Liver (tissue), 9 donors: ENCODE measurements around the gene TAF4. TPM values are rescaled to one million over a fixed set of nuclear protein-coding genes. Genes with fewer than 3 reads are reported as not detected.

ENCODE experiments used
- DNase-seq: peaks from one replicate; pipeline ENCODE4 v3.0.0-alpha.2; 2017; ENCODE audit warnings: low spot score
- H3K27ac ChIP-seq, 2 donors: one replicate each; pipeline ENCODE4 v1.7.0; 2013; ENCODE audit warnings: inconsistent platforms in 2 of 2, low read length in 2 of 2, control low read depth in 1 of 2, low read depth in 1 of 2, mild to moderate bottlenecking in 1 of 2
- H3K27me3 ChIP-seq, 4 donors: one replicate each; pipeline versions ENCODE4 v1.6.1 to v1.7.0; 2013; ENCODE audit warnings: low read length in 3 of 4, inconsistent platforms in 1 of 4, mild to moderate bottlenecking in 1 of 4, moderate library complexity in 1 of 4; ENCODE audit not compliant: control insufficient read depth in 4 of 4, insufficient read depth in 4 of 4
- H3K36me3 ChIP-seq, 4 donors: one replicate each; pipeline versions ENCODE4 v1.6.1 to v1.7.0; 2013; ENCODE audit warnings: low read length in 3 of 4, mild to moderate bottlenecking in 3 of 4, low read depth in 1 of 4, moderate library complexity in 1 of 4; ENCODE audit not compliant: control insufficient read depth in 4 of 4, insufficient read depth in 3 of 4
- H3K4me1 ChIP-seq, 4 donors: one replicate each; pipeline versions ENCODE4 v1.6.1 to v1.7.0; 2013; ENCODE audit warnings: low read length in 3 of 4, mild to moderate bottlenecking in 3 of 4, moderate library complexity in 1 of 4; ENCODE audit not compliant: control insufficient read depth in 4 of 4, insufficient read depth in 4 of 4
- H3K4me3 ChIP-seq, 3 donors: one replicate each; pipeline versions ENCODE4 v1.6.1 to v1.7.0; 2013; ENCODE audit warnings: low read length in 3 of 3, control low read depth in 1 of 3, low read depth in 1 of 3, mild to moderate bottlenecking in 1 of 3
- H3K9ac ChIP-seq, 2 donors: one replicate each; pipeline ENCODE4 v1.7.0; 2013; ENCODE audit warnings: low read length in 2 of 2, mild to moderate bottlenecking in 2 of 2, moderate library complexity in 2 of 2, control low read depth in 1 of 2, low read depth in 1 of 2
- H3K9me3 ChIP-seq, 4 donors: one replicate each; pipeline versions ENCODE4 v1.6.1 to v1.7.0; 2013; ENCODE audit warnings: low read length in 3 of 4; ENCODE audit not compliant: control insufficient read depth in 4 of 4
- EGR1 ChIP-seq, 2 donors: IDR thresholded peaks; 2 replicates each; pipeline ENCODE4 v1.6.1; 2016 to 2018; ENCODE audit warnings: antibody characterized with exemption in 2 of 2, low read depth in 2 of 2
- FOXA1 ChIP-seq: IDR thresholded peaks from 2 replicates; pipeline ENCODE4 v1.6.1; 2016; ENCODE audit warnings: antibody characterized with exemption
- FOXA2 ChIP-seq: IDR thresholded peaks from 2 replicates; pipeline ENCODE4 v1.6.1; 2016; ENCODE audit warnings: antibody characterized with exemption
- GABPA ChIP-seq, 2 donors: IDR thresholded peaks in 1 of 2; conservative IDR thresholded peaks in 1 of 2; 2 replicates each; pipeline ENCODE4 v1.6.1; 2016; ENCODE audit warnings: antibody characterized with exemption in 2 of 2, mild to moderate bottlenecking in 1 of 2, moderate library complexity in 1 of 2
- HNF4G ChIP-seq: IDR thresholded peaks from 2 replicates; pipeline ENCODE4 v1.6.1; 2016; ENCODE audit warnings: antibody characterized with exemption
- NR2F2 ChIP-seq: IDR thresholded peaks from 2 replicates; pipeline ENCODE4 v1.6.1; 2016; ENCODE audit warnings: antibody characterized with exemption
- REST ChIP-seq: IDR thresholded peaks from 2 replicates; pipeline ENCODE4 v1.6.1; 2016; ENCODE audit warnings: antibody characterized with exemption, mild to moderate bottlenecking
- RXRA ChIP-seq, 2 donors: IDR thresholded peaks; 2 replicates each; pipeline ENCODE4 v1.6.1; 2017 to 2018; ENCODE audit warnings: antibody characterized with exemption in 2 of 2, mild to moderate bottlenecking in 1 of 2
- SP1 ChIP-seq: IDR thresholded peaks from 2 replicates; pipeline ENCODE4 v1.6.1; 2018; ENCODE audit warnings: antibody characterized with exemption, mild to moderate bottlenecking
- TAF1 ChIP-seq: conservative IDR thresholded peaks from 2 replicates; pipeline ENCODE4 v1.6.1; 2016; ENCODE audit warnings: antibody characterized with exemption, mild to moderate bottlenecking
- YY1 ChIP-seq: IDR thresholded peaks from 2 replicates; pipeline ENCODE4 v1.6.1; 2016; ENCODE audit warnings: antibody characterized with exemption, mild to moderate bottlenecking
- ZBTB33 ChIP-seq: IDR thresholded peaks from 2 replicates; pipeline ENCODE4 v1.6.1; 2016; ENCODE audit warnings: antibody characterized with exemption
- WGBS: extraction: QIAGEN DNeasy Blood & Tissue Kit; methylation state at CpG from one replicate; pipeline ENCODE4 v1.1.7; 2013; 5-methylcytosine and 5-hydroxymethylcytosine counted together
- polyA plus RNA-seq, 2 donors: library from polyadenylated mRNA; stranded (reverse) in 1 of 2; unstranded in 1 of 2; fragments of 200-250 nt in 1 of 2; fragments of >200 nt in 1 of 2; fragmentation: Nextera tagmentation in 1 of 2; extraction: Ambion mirVana in 1 of 2; gene quantifications; one replicate each; pipeline versions ENCODE4 v1.2.1 to v1.2.3, GENCODE V29; 2013 to 2015
- total RNA-seq, 2 donors: library from RNA; depleted of rRNA; stranded (reverse); fragments of >200 nt; gene quantifications; one replicate each; pipeline ENCODE4 v1.2.3, GENCODE V29; 2014
- TF ChIP-seq, protein P1 (sequence below): IDR thresholded peaks from 2 replicates; pipeline ENCODE4 v1.6.1; 2016; ENCODE audit warnings: antibody characterized with exemption
- TF ChIP-seq, protein P2 (sequence below): IDR thresholded peaks from 2 replicates; pipeline ENCODE4 v1.6.1; 2016; ENCODE audit warnings: antibody characterized with exemption
- TF ChIP-seq, protein P3 (sequence below): fragments of 150-350 bp; IDR thresholded peaks from 2 replicates; pipeline ENCODE4 v1.5.1; 2017; ENCODE audit warnings: improper control_type of control experiment, low read depth, low read length; ENCODE audit not compliant: missing input control
- donor health status: healthy.
- donor health status: healthy.
- donor health status: healthy.
- donor health status: healthy.
- donor health status: healthy.

TAF4 gene
- total and polyA plus RNA-seq, 4 donors = 2.0 to 11.8 (median 5.6) TPM

DNA sequence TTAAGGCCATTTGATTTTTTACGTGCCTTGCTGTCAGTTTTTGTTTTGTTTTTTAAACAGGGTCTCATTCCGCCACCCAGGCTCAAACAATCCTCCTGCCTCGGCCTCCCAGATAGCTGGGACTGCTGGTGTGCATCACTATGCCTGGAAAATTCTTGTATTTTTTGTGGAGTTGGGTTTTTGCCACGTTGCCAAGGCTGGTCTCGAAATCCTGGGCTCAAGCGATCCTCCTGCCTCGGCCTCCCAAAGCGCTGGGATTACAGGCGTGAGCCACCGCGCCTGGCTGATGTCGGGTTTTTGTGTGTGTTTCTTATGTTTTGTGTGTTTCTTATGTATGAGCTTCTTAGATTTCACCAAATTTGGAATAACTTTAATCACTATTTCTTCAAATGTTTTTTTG, 104.8 kb downstream of the TAF4 start:
- H3K4me3 ChIP-seq = no peak overlapping the region
- H3K9me3 ChIP-seq = no peaks in the 10 kb centered on the region
- no peak overlapping the region for H3K9ac ChIP-seq
- DNase-seq = no peak
- TF ChIP-seq RXRA (IDR thresholded peaks at IDR 0.05) = no peak
- TF ChIP-seq, protein P1, sequence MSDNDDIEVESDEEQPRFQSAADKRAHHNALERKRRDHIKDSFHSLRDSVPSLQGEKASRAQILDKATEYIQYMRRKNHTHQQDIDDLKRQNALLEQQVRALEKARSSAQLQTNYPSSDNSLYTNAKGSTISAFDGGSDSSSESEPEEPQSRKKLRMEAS = no peak
- TF ChIP-seq EGR1 (IDR thresholded peaks at IDR 0.05; ENCODE audit: low read depth in 2 of 2) = no peak
- no peak for TF ChIP-seq GABPA (IDR thresholded peaks at IDR 0.05 in 1 of 2, conservative IDR thresholded peaks at IDR 0.05 in 1 of 2)
- no peak for TF ChIP-seq FOXA2
- TF ChIP-seq HNF4G = no peak
- TF ChIP-seq ZBTB33 = no peak
- TF ChIP-seq, protein P2, sequence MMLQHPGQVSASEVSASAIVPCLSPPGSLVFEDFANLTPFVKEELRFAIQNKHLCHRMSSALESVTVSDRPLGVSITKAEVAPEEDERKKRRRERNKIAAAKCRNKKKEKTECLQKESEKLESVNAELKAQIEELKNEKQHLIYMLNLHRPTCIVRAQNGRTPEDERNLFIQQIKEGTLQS = no peak
- no peak for TF ChIP-seq NR2F2
- no peak overlapping the region for H3K27ac ChIP-seq
- no peaks in the 10 kb centered on the region for H3K27me3 ChIP-seq
- WGBS = 97% methylated on average over 12 of the region's 12 CpGs
- H3K36me3 ChIP-seq = no peaks in the 10 kb centered on the region
- no peaks in the 10 kb centered on the region for H3K4me1 ChIP-seq

DNA sequence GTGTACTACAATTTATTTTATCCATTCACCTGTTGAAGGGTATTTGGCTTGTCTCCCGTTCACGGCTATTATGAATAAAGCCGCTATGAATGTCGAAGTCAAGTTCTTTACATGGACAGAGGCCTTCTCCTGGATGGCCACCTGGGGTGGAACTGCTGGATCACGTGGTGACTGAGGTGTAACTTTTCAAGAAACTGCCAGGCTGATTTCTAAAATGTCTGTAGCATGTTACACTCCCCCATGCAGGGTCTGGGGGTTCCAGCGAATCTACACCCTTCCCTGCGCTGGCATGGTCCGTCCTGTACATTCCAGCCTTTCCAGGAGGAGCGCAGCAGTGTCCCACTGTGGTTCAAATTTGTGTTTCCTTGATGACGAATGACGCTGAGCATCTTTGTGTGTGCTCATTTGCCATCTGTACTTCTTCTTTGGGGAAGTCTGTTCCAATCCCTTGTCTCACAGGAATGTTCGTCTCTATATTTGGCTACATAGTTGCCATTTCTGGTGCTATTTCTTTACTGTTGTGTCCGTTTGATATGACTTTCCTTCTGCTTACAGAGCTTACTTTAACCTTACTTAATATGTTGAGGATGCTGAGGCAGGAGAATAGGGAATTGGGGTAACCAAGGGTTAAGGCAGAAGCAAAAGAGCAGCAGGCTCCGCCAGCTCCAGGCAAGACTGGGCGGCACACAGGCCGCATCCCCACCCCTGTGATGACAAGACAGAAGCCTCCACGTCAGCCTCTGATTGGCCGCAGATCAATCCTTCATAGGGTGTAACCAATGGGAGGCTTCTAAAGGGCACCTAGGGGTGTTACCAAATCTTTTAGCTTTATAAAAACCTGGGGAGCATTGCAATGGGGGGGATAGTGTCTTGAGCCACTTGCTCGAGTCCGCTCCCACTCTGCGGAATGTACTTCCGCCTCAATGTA, 106.6 kb downstream of the TAF4 start:
- Histone ChIP-seq H3K4me3 (no peak overlapping the region), H3K36me3 (no peaks in the 10 kb centered on the region), H3K27ac (no peak overlapping the region), H3K9me3 (no peaks in the 10 kb centered on the region), H3K27me3 (no peaks in the 10 kb centered on the region), H3K4me1 (no peaks in the 10 kb centered on the region), H3K9ac (no peak overlapping the region)
- WGBS = 85% methylated on average over 22 of the region's 22 CpGs
- DNase-seq = no peak
- TF ChIP-seq HNF4G = no peak
- TF ChIP-seq RXRA (IDR thresholded peaks at IDR 0.05) = no peak
- no peak for TF ChIP-seq FOXA2
- TF ChIP-seq, protein P2 = no peak
- no peak for TF ChIP-seq NR2F2
- no peak for TF ChIP-seq YY1
- TF ChIP-seq ZBTB33 = no peak
- no peak for TF ChIP-seq TAF1
- TF ChIP-seq, protein P3, sequence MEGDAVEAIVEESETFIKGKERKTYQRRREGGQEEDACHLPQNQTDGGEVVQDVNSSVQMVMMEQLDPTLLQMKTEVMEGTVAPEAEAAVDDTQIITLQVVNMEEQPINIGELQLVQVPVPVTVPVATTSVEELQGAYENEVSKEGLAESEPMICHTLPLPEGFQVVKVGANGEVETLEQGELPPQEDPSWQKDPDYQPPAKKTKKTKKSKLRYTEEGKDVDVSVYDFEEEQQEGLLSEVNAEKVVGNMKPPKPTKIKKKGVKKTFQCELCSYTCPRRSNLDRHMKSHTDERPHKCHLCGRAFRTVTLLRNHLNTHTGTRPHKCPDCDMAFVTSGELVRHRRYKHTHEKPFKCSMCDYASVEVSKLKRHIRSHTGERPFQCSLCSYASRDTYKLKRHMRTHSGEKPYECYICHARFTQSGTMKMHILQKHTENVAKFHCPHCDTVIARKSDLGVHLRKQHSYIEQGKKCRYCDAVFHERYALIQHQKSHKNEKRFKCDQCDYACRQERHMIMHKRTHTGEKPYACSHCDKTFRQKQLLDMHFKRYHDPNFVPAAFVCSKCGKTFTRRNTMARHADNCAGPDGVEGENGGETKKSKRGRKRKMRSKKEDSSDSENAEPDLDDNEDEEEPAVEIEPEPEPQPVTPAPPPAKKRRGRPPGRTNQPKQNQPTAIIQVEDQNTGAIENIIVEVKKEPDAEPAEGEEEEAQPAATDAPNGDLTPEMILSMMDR = no peak
- TF ChIP-seq EGR1 (IDR thresholded peaks at IDR 0.05; ENCODE audit: low read depth in 2 of 2) = no peak
- no peak for TF ChIP-seq FOXA1
- no peak for TF ChIP-seq REST
- TF ChIP-seq SP1 = no peak
